Liver (tissue), 9 donors: ENCODE measurements around the gene ERMP1. TPM values are rescaled to one million over a fixed set of nuclear protein-coding genes. Genes with fewer than 3 reads are reported as not detected.

Experiments used
- DNase-seq: peaks from one replicate; pipeline ENCODE4 v3.0.0-alpha.2; 2017; ENCODE audit warnings: low spot score
- H3K27ac ChIP-seq, 2 donors: one replicate each; pipeline ENCODE4 v1.7.0; 2013; ENCODE audit warnings: inconsistent platforms in 2 of 2, low read length in 2 of 2, control low read depth in 1 of 2, low read depth in 1 of 2, mild to moderate bottlenecking in 1 of 2
- H3K27me3 ChIP-seq, 4 donors: one replicate each; pipeline versions ENCODE4 v1.6.1 to v1.7.0; 2013; ENCODE audit warnings: low read length in 3 of 4, inconsistent platforms in 1 of 4, mild to moderate bottlenecking in 1 of 4, moderate library complexity in 1 of 4; ENCODE audit not compliant: control insufficient read depth in 4 of 4, insufficient read depth in 4 of 4
- H3K36me3 ChIP-seq, 4 donors: one replicate each; pipeline versions ENCODE4 v1.6.1 to v1.7.0; 2013; ENCODE audit warnings: low read length in 3 of 4, mild to moderate bottlenecking in 3 of 4, low read depth in 1 of 4, moderate library complexity in 1 of 4; ENCODE audit not compliant: control insufficient read depth in 4 of 4, insufficient read depth in 3 of 4
- H3K4me1 ChIP-seq, 4 donors: one replicate each; pipeline versions ENCODE4 v1.6.1 to v1.7.0; 2013; ENCODE audit warnings: low read length in 3 of 4, mild to moderate bottlenecking in 3 of 4, moderate library complexity in 1 of 4; ENCODE audit not compliant: control insufficient read depth in 4 of 4, insufficient read depth in 4 of 4
- H3K4me3 ChIP-seq, 3 donors: one replicate each; pipeline versions ENCODE4 v1.6.1 to v1.7.0; 2013; ENCODE audit warnings: low read length in 3 of 3, control low read depth in 1 of 3, low read depth in 1 of 3, mild to moderate bottlenecking in 1 of 3
- H3K9ac ChIP-seq, 2 donors: one replicate each; pipeline ENCODE4 v1.7.0; 2013; ENCODE audit warnings: low read length in 2 of 2, mild to moderate bottlenecking in 2 of 2, moderate library complexity in 2 of 2, control low read depth in 1 of 2, low read depth in 1 of 2
- H3K9me3 ChIP-seq, 4 donors: one replicate each; pipeline versions ENCODE4 v1.6.1 to v1.7.0; 2013; ENCODE audit warnings: low read length in 3 of 4; ENCODE audit not compliant: control insufficient read depth in 4 of 4
- CTCF ChIP-seq: fragments of 150-350 bp; IDR thresholded peaks from 2 replicates; pipeline ENCODE4 v1.5.1; 2017; ENCODE audit warnings: improper control_type of control experiment, low read depth, low read length; ENCODE audit not compliant: missing input control
- EGR1 ChIP-seq, 2 donors: IDR thresholded peaks; 2 replicates each; pipeline ENCODE4 v1.6.1; 2016 to 2018; ENCODE audit warnings: antibody characterized with exemption in 2 of 2, low read depth in 2 of 2
- FOXA1 ChIP-seq: IDR thresholded peaks from 2 replicates; pipeline ENCODE4 v1.6.1; 2016; ENCODE audit warnings: antibody characterized with exemption
- GABPA ChIP-seq, 2 donors: IDR thresholded peaks in 1 of 2; conservative IDR thresholded peaks in 1 of 2; 2 replicates each; pipeline ENCODE4 v1.6.1; 2016; ENCODE audit warnings: antibody characterized with exemption in 2 of 2, mild to moderate bottlenecking in 1 of 2, moderate library complexity in 1 of 2
- HNF4A ChIP-seq, 2 donors: conservative IDR thresholded peaks; 2 replicates each; pipeline ENCODE4 v1.6.1; 2016; ENCODE audit warnings: antibody characterized with exemption in 2 of 2, mild to moderate bottlenecking in 2 of 2
- HNF4G ChIP-seq: IDR thresholded peaks from 2 replicates; pipeline ENCODE4 v1.6.1; 2016; ENCODE audit warnings: antibody characterized with exemption
- JUND ChIP-seq, 2 donors: IDR thresholded peaks; 2 replicates each; pipeline ENCODE4 v1.6.1; 2016; ENCODE audit warnings: antibody characterized with exemption in 2 of 2
- MAX ChIP-seq: IDR thresholded peaks from 2 replicates; pipeline ENCODE4 v1.6.1; 2016; ENCODE audit warnings: antibody characterized with exemption
- NR2F2 ChIP-seq: IDR thresholded peaks from 2 replicates; pipeline ENCODE4 v1.6.1; 2016; ENCODE audit warnings: antibody characterized with exemption
- RAD21 ChIP-seq, 2 donors: IDR thresholded peaks; 2 replicates each; pipeline ENCODE4 v1.6.1; 2016; ENCODE audit warnings: antibody characterized with exemption in 2 of 2, mild to moderate bottlenecking in 2 of 2
- REST ChIP-seq: IDR thresholded peaks from 2 replicates; pipeline ENCODE4 v1.6.1; 2016; ENCODE audit warnings: antibody characterized with exemption, mild to moderate bottlenecking
- RXRA ChIP-seq, 2 donors: IDR thresholded peaks; 2 replicates each; pipeline ENCODE4 v1.6.1; 2017 to 2018; ENCODE audit warnings: antibody characterized with exemption in 2 of 2, mild to moderate bottlenecking in 1 of 2
- TAF1 ChIP-seq: conservative IDR thresholded peaks from 2 replicates; pipeline ENCODE4 v1.6.1; 2016; ENCODE audit warnings: antibody characterized with exemption, mild to moderate bottlenecking
- YY1 ChIP-seq: IDR thresholded peaks from 2 replicates; pipeline ENCODE4 v1.6.1; 2016; ENCODE audit warnings: antibody characterized with exemption, mild to moderate bottlenecking
- ZBTB33 ChIP-seq: IDR thresholded peaks from 2 replicates; pipeline ENCODE4 v1.6.1; 2016; ENCODE audit warnings: antibody characterized with exemption
- WGBS: extraction: QIAGEN DNeasy Blood & Tissue Kit; methylation state at CpG from one replicate; pipeline ENCODE4 v1.1.7; 2013; 5-methylcytosine and 5-hydroxymethylcytosine counted together
- polyA plus RNA-seq, 2 donors: library from polyadenylated mRNA; stranded (reverse) in 1 of 2; unstranded in 1 of 2; fragments of 200-250 nt in 1 of 2; fragments of >200 nt in 1 of 2; fragmentation: Nextera tagmentation in 1 of 2; extraction: Ambion mirVana in 1 of 2; gene quantifications; one replicate each; pipeline versions ENCODE4 v1.2.1 to v1.2.3, GENCODE V29; 2013 to 2015
- total RNA-seq, 2 donors: library from RNA; depleted of rRNA; stranded (reverse); fragments of >200 nt; gene quantifications; one replicate each; pipeline ENCODE4 v1.2.3, GENCODE V29; 2014
- donor health status: healthy.
- donor health status: healthy.
- donor health status: healthy.
- donor health status: healthy.
- donor health status: healthy.

ERMP1 gene
- total and polyA plus RNA-seq, 4 donors: 2.7 to 19.5 (median 9.6) TPM

- H3K9me3 ChIP-seq: no peaks in the 10 kb centered on the region
- WGBS: 86% methylated on average over 1 of the region's 1 CpG
- no peak overlapping the region for H3K27ac ChIP-seq
- H3K36me3 ChIP-seq: peaks cover 3 to 20% (median 8%) of the 10 kb centered on the region in 4 donors
- no peaks in the 10 kb centered on the region for H3K27me3 ChIP-seq
- no peaks in the 10 kb centered on the region for H3K4me1 ChIP-seq
- H3K4me3 ChIP-seq: no peak overlapping the region
- TF ChIP-seq FOXA1 (no peak), EGR1 (IDR thresholded peaks at IDR 0.05; ENCODE audit: low read depth in 2 of 2) (no peak), CTCF (no peak), JUND (IDR thresholded peaks at IDR 0.05) (no peak), TAF1 (no peak), MAX (no peak), HNF4A (conservative IDR thresholded peaks at IDR 0.05) (no peak), REST (no peak), NR2F2 (no peak), ZBTB33 (no peak), HNF4G (no peak)
- no peak for DNase-seq
- H3K9ac ChIP-seq: no peak overlapping the region
Observed at GRCh38 chr9:5825223-5825622, 7.7 kb downstream of the ERMP1 start.

- no peak for DNase-seq
- H3K27ac ChIP-seq: no peak overlapping the region
- no peaks in the 10 kb centered on the region for H3K4me1 ChIP-seq
- H3K9ac ChIP-seq: no peak overlapping the region
- H3K4me3 ChIP-seq: no peak overlapping the region
- no peaks in the 10 kb centered on the region for H3K9me3 ChIP-seq
- no peaks in the 10 kb centered on the region for H3K27me3 ChIP-seq
- WGBS: 97% methylated on average over 1 of the region's 1 CpG
- peaks cover 0 to 22% (median 9%) of the 10 kb centered on the region in 4 donors for H3K36me3 ChIP-seq
- TF ChIP-seq NR2F2: no peak
- TF ChIP-seq REST: no peak
- no peak for TF ChIP-seq GABPA (IDR thresholded peaks at IDR 0.05 in 1 of 2, conservative IDR thresholded peaks at IDR 0.05 in 1 of 2)
- TF ChIP-seq JUND (IDR thresholded peaks at IDR 0.05): no peak
- no peak for TF ChIP-seq RAD21 (IDR thresholded peaks at IDR 0.05)
- TF ChIP-seq FOXA1: no peak
- TF ChIP-seq HNF4G: no peak
- no peak for TF ChIP-seq YY1
- no peak for TF ChIP-seq RXRA (IDR thresholded peaks at IDR 0.05)
Observed at GRCh38 chr9:5820425-5820824, 12.5 kb downstream of the ERMP1 start.
